SK-N-SH treated with all-trans-retinoic acid at 6 μM for 48 hours (cell line): ENCODE measurements around the gene JPH3.

Source experiments
- ATAC-seq: fragments of 200-7000 bp; cut with Tn5 transposase; 3 replicates; pipeline ENCODE4 v1.9.1; 2020; ENCODE audit warnings: mild to moderate bottlenecking, moderate library complexity
- ARNTL ChIP-seq: fragments of 450-650 bp; formaldehyde crosslinking; IDR thresholded peaks from 2 replicates; pipeline ENCODE4 v1.5.0; 2020; ENCODE audit warnings: low read depth, mild to moderate bottlenecking, moderate library complexity, borderline replicate concordance
- BACH2 ChIP-seq: fragments of 250-450 bp; sonication (Bioruptor Pico); IDR thresholded peaks from 2 replicates; pipeline ENCODE4 v1.9.0; 2021; ENCODE audit warnings: mild to moderate bottlenecking, borderline replicate concordance
- CREB5 ChIP-seq: fragments of 250-450 bp; sonication (Bioruptor Pico); IDR thresholded peaks from 2 replicates; pipeline ENCODE4 v1.5.1; 2020; ENCODE audit warnings: low read depth, mild to moderate bottlenecking, moderate library complexity
- CSDC2 ChIP-seq: fragments of 250-450 bp; sonication (Bioruptor Pico); IDR thresholded peaks from 2 replicates; pipeline ENCODE4 v1.5.0; 2020; ENCODE audit warnings: mild to moderate bottlenecking, moderate library complexity
- ESRRG ChIP-seq: fragments of 250-450 bp; sonication (Bioruptor Pico); IDR thresholded peaks from 2 replicates; pipeline ENCODE4 v1.6.1; 2021; ENCODE audit warnings: mild to moderate bottlenecking
- GLIS3 ChIP-seq: fragments of 250-450 bp; sonication (Bioruptor Pico); IDR thresholded peaks from 2 replicates; pipeline ENCODE4 v1.5.0; 2020; ENCODE audit warnings: mild to moderate bottlenecking, moderate library complexity
- ISL1 ChIP-seq: fragments of 250-450 bp; sonication (Bioruptor Pico); IDR thresholded peaks from 2 replicates; pipeline ENCODE4 v2.1.2; 2022; ENCODE audit warnings: mild to moderate bottlenecking, moderate library complexity
- OSR1 ChIP-seq: fragments of 250-450 bp; sonication (Bioruptor Pico); IDR thresholded peaks from 2 replicates; pipeline ENCODE4 v1.8.0; 2022; ENCODE audit warnings: moderate library complexity, mild to moderate bottlenecking, inconsistent platforms
- PPARA ChIP-seq: fragments of 250-450 bp; sonication (Bioruptor Pico); IDR thresholded peaks from 2 replicates; pipeline ENCODE4 v1.5.0; 2020; ENCODE audit warnings: mild to moderate bottlenecking, borderline replicate concordance
- RARB ChIP-seq: fragments of 250-450 bp; sonication (Bioruptor Pico); IDR thresholded peaks from 2 replicates; pipeline ENCODE4 v1.8.0; 2021; ENCODE audit warnings: mild to moderate bottlenecking, moderate library complexity
- TCF4 ChIP-seq: fragments of 250-450 bp; sonication (Bioruptor Pico); IDR thresholded peaks from 2 replicates; pipeline ENCODE4 v1.8.0; 2021; ENCODE audit warnings: mild to moderate bottlenecking, moderate library complexity, borderline replicate concordance
- TOX ChIP-seq: fragments of 250-450 bp; sonication (Bioruptor Pico); IDR thresholded peaks from 2 replicates; pipeline ENCODE4 v1.8.0; 2021; ENCODE audit warnings: mild to moderate bottlenecking, moderate library complexity, borderline replicate concordance
- ZC3H10 ChIP-seq: fragments of 250-450 bp; sonication (Bioruptor Pico); IDR thresholded peaks from 2 replicates; pipeline ENCODE4 v1.5.1; 2021; ENCODE audit warnings: mild to moderate bottlenecking, moderate library complexity
- ZFP3 ChIP-seq: fragments of 250-450 bp; sonication (Bioruptor Pico); IDR thresholded peaks from 2 replicates; pipeline ENCODE4 v1.5.0; 2020; ENCODE audit warnings: mild to moderate bottlenecking, moderate library complexity
- ZFP30 ChIP-seq: fragments of 450-650 bp; formaldehyde crosslinking; IDR thresholded peaks from 2 replicates; pipeline ENCODE4 v1.5.0; 2022; ENCODE audit warnings: mild to moderate bottlenecking, moderate library complexity
- ZNF565 ChIP-seq: fragments of 450-650 bp; formaldehyde crosslinking; conservative IDR thresholded peaks from 2 replicates; pipeline ENCODE4 v1.5.0; 2020; ENCODE audit warnings: low read depth, mild to moderate bottlenecking, moderate library complexity
- ZNF70 ChIP-seq: fragments of 450-650 bp; formaldehyde crosslinking; IDR thresholded peaks from 2 replicates; pipeline ENCODE4 v1.5.0; 2020; ENCODE audit warnings: mild to moderate bottlenecking, moderate library complexity
- ZNF8 ChIP-seq: fragments of 450-650 bp; formaldehyde crosslinking; IDR thresholded peaks from 2 replicates; pipeline ENCODE4 v1.5.0; 2020; ENCODE audit warnings: mild to moderate bottlenecking, moderate library complexity
- TF ChIP-seq, protein P1 (sequence below): fragments of 250-450 bp; sonication (Bioruptor Pico); IDR thresholded peaks from 2 replicates; pipeline ENCODE4 v1.5.0; 2020; ENCODE audit warnings: mild to moderate bottlenecking, moderate library complexity
- TF ChIP-seq, protein P2 (sequence below): fragments of 250-450 bp; sonication (Bioruptor Pico); IDR thresholded peaks from 2 replicates; pipeline ENCODE4 v1.5.1; 2021; ENCODE audit warnings: mild to moderate bottlenecking, moderate library complexity
- TF ChIP-seq, protein P3 (sequence below): fragments of 250-450 bp; sonication (Bioruptor Pico); IDR thresholded peaks from 2 replicates; pipeline ENCODE4 v1.8.0; 2021; ENCODE audit warnings: low read depth, mild to moderate bottlenecking, moderate library complexity, borderline replicate concordance

Gene JPH3

GRCh38 chr16:87626905-87627304 lies 24.6 kb downstream of the JPH3 start (continued):
- TF ChIP-seq ARNTL (CRISPR knock-in tag) (no peak), OSR1 (no peak), PPARA (no peak), ZFP30 (CRISPR knock-in tag) (no peak), ISL1 (CRISPR knock-in tag) (no peak), BACH2 (CRISPR knock-in tag) (no peak), ZFP3 (CRISPR knock-in tag) (no peak), CSDC2 (CRISPR knock-in tag) (no peak)

- no peak for ATAC-seq
- TF ChIP-seq ZFP30 (CRISPR knock-in tag) (no peak), ZC3H10 (CRISPR knock-in tag) (no peak), BACH2 (CRISPR knock-in tag) (no peak), PPARA (no peak), ZNF565 (no peak), ZNF8 (CRISPR knock-in tag) (no peak), GLIS3 (CRISPR knock-in tag) (no peak), ZFP3 (CRISPR knock-in tag) (no peak), ZNF70 (CRISPR knock-in tag) (no peak), TCF4 (CRISPR knock-in tag) (no peak), ISL1 (CRISPR knock-in tag) (no peak), CREB5 (CRISPR knock-in tag) (no peak)
- TF ChIP-seq, protein P1, sequence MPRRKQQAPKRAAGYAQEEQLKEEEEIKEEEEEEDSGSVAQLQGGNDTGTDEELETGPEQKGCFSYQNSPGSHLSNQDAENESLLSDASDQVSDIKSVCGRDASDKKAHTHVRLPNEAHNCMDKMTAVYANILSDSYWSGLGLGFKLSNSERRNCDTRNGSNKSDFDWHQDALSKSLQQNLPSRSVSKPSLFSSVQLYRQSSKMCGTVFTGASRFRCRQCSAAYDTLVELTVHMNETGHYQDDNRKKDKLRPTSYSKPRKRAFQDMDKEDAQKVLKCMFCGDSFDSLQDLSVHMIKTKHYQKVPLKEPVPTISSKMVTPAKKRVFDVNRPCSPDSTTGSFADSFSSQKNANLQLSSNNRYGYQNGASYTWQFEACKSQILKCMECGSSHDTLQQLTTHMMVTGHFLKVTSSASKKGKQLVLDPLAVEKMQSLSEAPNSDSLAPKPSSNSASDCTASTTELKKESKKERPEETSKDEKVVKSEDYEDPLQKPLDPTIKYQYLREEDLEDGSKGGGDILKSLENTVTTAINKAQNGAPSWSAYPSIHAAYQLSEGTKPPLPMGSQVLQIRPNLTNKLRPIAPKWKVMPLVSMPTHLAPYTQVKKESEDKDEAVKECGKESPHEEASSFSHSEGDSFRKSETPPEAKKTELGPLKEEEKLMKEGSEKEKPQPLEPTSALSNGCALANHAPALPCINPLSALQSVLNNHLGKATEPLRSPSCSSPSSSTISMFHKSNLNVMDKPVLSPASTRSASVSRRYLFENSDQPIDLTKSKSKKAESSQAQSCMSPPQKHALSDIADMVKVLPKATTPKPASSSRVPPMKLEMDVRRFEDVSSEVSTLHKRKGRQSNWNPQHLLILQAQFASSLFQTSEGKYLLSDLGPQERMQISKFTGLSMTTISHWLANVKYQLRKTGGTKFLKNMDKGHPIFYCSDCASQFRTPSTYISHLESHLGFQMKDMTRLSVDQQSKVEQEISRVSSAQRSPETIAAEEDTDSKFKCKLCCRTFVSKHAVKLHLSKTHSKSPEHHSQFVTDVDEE = no peak
- TF ChIP-seq, protein P2, sequence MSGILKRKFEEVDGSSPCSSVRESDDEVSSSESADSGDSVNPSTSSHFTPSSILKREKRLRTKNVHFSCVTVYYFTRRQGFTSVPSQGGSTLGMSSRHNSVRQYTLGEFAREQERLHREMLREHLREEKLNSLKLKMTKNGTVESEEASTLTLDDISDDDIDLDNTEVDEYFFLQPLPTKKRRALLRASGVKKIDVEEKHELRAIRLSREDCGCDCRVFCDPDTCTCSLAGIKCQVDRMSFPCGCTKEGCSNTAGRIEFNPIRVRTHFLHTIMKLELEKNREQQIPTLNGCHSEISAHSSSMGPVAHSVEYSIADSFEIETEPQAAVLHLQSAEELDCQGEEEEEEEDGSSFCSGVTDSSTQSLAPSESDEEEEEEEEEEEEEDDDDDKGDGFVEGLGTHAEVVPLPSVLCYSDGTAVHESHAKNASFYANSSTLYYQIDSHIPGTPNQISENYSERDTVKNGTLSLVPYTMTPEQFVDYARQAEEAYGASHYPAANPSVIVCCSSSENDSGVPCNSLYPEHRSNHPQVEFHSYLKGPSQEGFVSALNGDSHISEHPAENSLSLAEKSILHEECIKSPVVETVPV (CRISPR knock-in tag) = no peak
Measured at GRCh38 chr16:87627542-87628245, 25.4 kb downstream of the JPH3 start.

GRCh38 chr16:87628246-87628923 lies 26.1 kb downstream of the JPH3 start:
- no peak for ATAC-seq
- TF ChIP-seq TCF4 (CRISPR knock-in tag) = no peak
- TF ChIP-seq TOX (CRISPR knock-in tag) = no peak
- TF ChIP-seq RARB (CRISPR knock-in tag) = no peak
- TF ChIP-seq, protein P3, sequence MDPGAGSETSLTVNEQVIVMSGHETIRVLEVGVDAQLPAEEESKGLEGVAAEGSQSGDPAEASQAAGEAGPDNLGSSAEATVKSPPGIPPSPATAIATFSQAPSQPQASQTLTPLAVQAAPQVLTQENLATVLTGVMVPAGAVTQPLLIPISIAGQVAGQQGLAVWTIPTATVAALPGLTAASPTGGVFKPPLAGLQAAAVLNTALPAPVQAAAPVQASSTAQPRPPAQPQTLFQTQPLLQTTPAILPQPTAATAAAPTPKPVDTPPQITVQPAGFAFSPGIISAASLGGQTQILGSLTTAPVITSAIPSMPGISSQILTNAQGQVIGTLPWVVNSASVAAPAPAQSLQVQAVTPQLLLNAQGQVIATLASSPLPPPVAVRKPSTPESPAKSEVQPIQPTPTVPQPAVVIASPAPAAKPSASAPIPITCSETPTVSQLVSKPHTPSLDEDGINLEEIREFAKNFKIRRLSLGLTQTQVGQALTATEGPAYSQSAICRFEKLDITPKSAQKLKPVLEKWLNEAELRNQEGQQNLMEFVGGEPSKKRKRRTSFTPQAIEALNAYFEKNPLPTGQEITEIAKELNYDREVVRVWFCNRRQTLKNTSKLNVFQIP (CRISPR knock-in tag) = no peak
- TF ChIP-seq ZNF8 (CRISPR knock-in tag) = no peak
- TF ChIP-seq ISL1 (CRISPR knock-in tag) = no peak
- no peak for TF ChIP-seq ESRRG (CRISPR knock-in tag)
- no peak for TF ChIP-seq CSDC2 (CRISPR knock-in tag)
- TF ChIP-seq CREB5 (CRISPR knock-in tag) = no peak
